ENCODE measurements around the gene RCSD1. TPM values are rescaled to one million over a fixed set of nuclear protein-coding genes. Genes with fewer than 3 reads are reported as not detected.
A peak's percentile ranks its signal among the peaks of the same experiment; 100 is the strongest.

RCSD1 gene
- polyA plus RNA-seq (2011; rRNA removed): not detected in 2 replicates
- not detected in 2 replicates for polyA minus RNA-seq (2011; rRNA and poly(A)+ RNA removed)

GRCh38 chr1:167629681-167630567 is at the start of gene RCSD1:
TSS of gene RCSD1 (plus strand) at chr1:167630232. CDS start at chr1:167630424, 192 bp downstream.
- DNase-seq (ENCODE audit: low read depth, low spot score): no peak
- H3K4me3 ChIP-seq (ENCODE audit: low read depth, low read length): peak within 1 kb of the TSS; percentile 50
- peaks cover 48% of the 10 kb centered on the region for H3K27me3 ChIP-seq (ENCODE audit: control insufficient read depth, insufficient read depth, low read length)
- CTCF ChIA-PET: interaction anchor here (0.7 kb wide), 1 partner anchor 410 kb away, joined by 3 read pairs; no protein-coding TSS in a partner anchor
- no peak within 1 kb of the TSS for H3K27ac ChIP-seq (ENCODE audit: low read depth, low read length)
- no peak for TF ChIP-seq CTCF (IDR thresholded peaks at IDR 0.05; ENCODE audit: low read depth, low read length)
- no peaks in the 10 kb centered on the region for H3K9me3 ChIP-seq (ENCODE audit: control insufficient read depth, insufficient read depth, low read length)
- POLR2A ChIA-PET: no interaction called here

GRCh38 chr1:167582064-167582463 is 48.0 kb upstream of the RCSD1 start:
- Histone ChIP-seq H3K27me3 (ENCODE audit: control insufficient read depth, insufficient read depth, low read length) (peaks cover 7% of the 10 kb centered on the region), H3K4me3 (ENCODE audit: low read depth, low read length) (no peak overlapping the region), H3K27ac (ENCODE audit: low read depth, low read length) (no peak overlapping the region), H3K9me3 (ENCODE audit: control insufficient read depth, insufficient read depth, low read length) (no peaks in the 10 kb centered on the region)
- CTCF ChIA-PET: no interaction called here
- TF ChIP-seq CTCF (IDR thresholded peaks at IDR 0.05; ENCODE audit: low read depth, low read length): no peak
- DNase-seq (ENCODE audit: low read depth, low spot score): no peak
- POLR2A ChIA-PET: no interaction called here

- H3K9me3 ChIP-seq (ENCODE audit: control insufficient read depth, insufficient read depth, low read length): no peaks in the 10 kb centered on the region
- ChIA-PET CTCF (no interaction called here), POLR2A (no interaction called here)
Measured at GRCh38 chr1:167582722-167583121, 47.3 kb upstream of the RCSD1 start.

GRCh38 chr1:167584581-167584980 is 45.5 kb upstream of the RCSD1 start:
- POLR2A ChIA-PET: no interaction called here
- Histone ChIP-seq H3K27ac (ENCODE audit: low read depth, low read length) (no peak overlapping the region), H3K27me3 (ENCODE audit: control insufficient read depth, insufficient read depth, low read length) (peaks cover 9% of the 10 kb centered on the region), H3K9me3 (ENCODE audit: control insufficient read depth, insufficient read depth, low read length) (no peaks in the 10 kb centered on the region), H3K4me3 (ENCODE audit: low read depth, low read length) (no peak overlapping the region)
- no peak for DNase-seq (ENCODE audit: low read depth, low spot score)
- CTCF ChIA-PET: interaction anchor here (1.5 kb wide), 1 partner anchor 103 kb away, joined by 3 read pairs; no protein-coding TSS in a partner anchor
- TF ChIP-seq CTCF (IDR thresholded peaks at IDR 0.05; ENCODE audit: low read depth, low read length): no peak

More at GRCh38 chr1:167582722-167583121, 47.3 kb upstream of the RCSD1 start:
- no peak for TF ChIP-seq CTCF (IDR thresholded peaks at IDR 0.05; ENCODE audit: low read depth, low read length)
- no peak for DNase-seq (ENCODE audit: low read depth, low spot score)
- H3K27me3 ChIP-seq (ENCODE audit: control insufficient read depth, insufficient read depth, low read length): peaks cover 7% of the 10 kb centered on the region
- H3K27ac ChIP-seq (ENCODE audit: low read depth, low read length): no peak overlapping the region
- no peak overlapping the region for H3K4me3 ChIP-seq (ENCODE audit: low read depth, low read length)

- CTCF ChIA-PET: no interaction called here
- TF ChIP-seq CTCF (IDR thresholded peaks at IDR 0.05; ENCODE audit: low read depth, low read length): no peak
- Histone ChIP-seq H3K27ac (ENCODE audit: low read depth, low read length) (no peak overlapping the region), H3K27me3 (ENCODE audit: control insufficient read depth, insufficient read depth, low read length) (peaks cover 6% of the 10 kb centered on the region), H3K4me3 (ENCODE audit: low read depth, low read length) (no peak overlapping the region), H3K9me3 (ENCODE audit: control insufficient read depth, insufficient read depth, low read length) (no peaks in the 10 kb centered on the region)
- no peak for DNase-seq (ENCODE audit: low read depth, low spot score)
- POLR2A ChIA-PET: no interaction called here
Measured at GRCh38 chr1:167587342-167587741, 42.7 kb upstream of the RCSD1 start.

All from AG04450 (cell line).